ENCODE results near the gene CALR3.

Gene CALR3

GRCh38 chr19:16522559-16523377 lies 26.8 kb upstream of the CALR3 start:
- no peaks in the 10 kb centered on the region for H4K20me1 ChIP-seq (ENCODE audit: insufficient read depth, low read length, poor library complexity, severe bottlenecking)
- no peak for TF ChIP-seq CTCF (conservative IDR thresholded peaks at IDR 0.05; ENCODE audit: low read length)
- no peak for TF ChIP-seq EZH2phosphoT487 (IDR thresholded peaks at IDR 0.05; ENCODE audit: borderline replicate concordance)
- H3K9ac ChIP-seq (ENCODE audit: low read depth, low read length, poor library complexity, severe bottlenecking) = no peak overlapping the region
- no peak overlapping the region for H3K4me3 ChIP-seq (ENCODE audit: low read length, poor library complexity, severe bottlenecking)
- H3K27me3 ChIP-seq (ENCODE audit: insufficient read depth, low read length, poor library complexity, severe bottlenecking) = no peaks in the 10 kb centered on the region
- H3K9me3 ChIP-seq (ENCODE audit: insufficient read depth, low read depth, low read length) = no peaks in the 10 kb centered on the region
- no peaks in the 10 kb centered on the region for H3K4me1 ChIP-seq (ENCODE audit: insufficient read depth, low read length, poor library complexity, severe bottlenecking)
- no peaks in the 10 kb centered on the region for H3K79me2 ChIP-seq (ENCODE audit: insufficient read depth, low read length)
- H2AFZ ChIP-seq (ENCODE audit: low read length) = no peak overlapping the region
- H3K36me3 ChIP-seq (ENCODE audit: insufficient read depth, low read length) = peaks cover 94% of the 10 kb centered on the region; the same call in 1 of the 2 replicates
- no peaks in the 10 kb centered on the region for H3K9me2 ChIP-seq (replicated peaks; ENCODE audit: low read depth, low read length)
- H3F3A ChIP-seq (ENCODE audit: low read depth) = no peaks in the 10 kb centered on the region
- no peak overlapping the region for H3K4me2 ChIP-seq (ENCODE audit: low read depth, low read length, poor library complexity, severe bottlenecking)

GRCh38 chr19:16521715-16522289 lies 25.8 kb upstream of the CALR3 start:
- Histone ChIP-seq H2AFZ (ENCODE audit: low read length) (no peak overlapping the region), H3K9me3 (ENCODE audit: insufficient read depth, low read depth, low read length) (no peaks in the 10 kb centered on the region), H3K4me1 (ENCODE audit: insufficient read depth, low read length, poor library complexity, severe bottlenecking) (no peaks in the 10 kb centered on the region), H3K9ac (ENCODE audit: low read depth, low read length, poor library complexity, severe bottlenecking) (no peak overlapping the region), H3K4me3 (ENCODE audit: low read length, poor library complexity, severe bottlenecking) (no peak overlapping the region), H3K4me2 (ENCODE audit: low read depth, low read length, poor library complexity, severe bottlenecking) (no peak overlapping the region), H3K27me3 (ENCODE audit: insufficient read depth, low read length, poor library complexity, severe bottlenecking) (no peaks in the 10 kb centered on the region), H3K79me2 (ENCODE audit: insufficient read depth, low read length) (no peaks in the 10 kb centered on the region), H3F3A (ENCODE audit: low read depth) (no peaks in the 10 kb centered on the region), H3K9me2 (replicated peaks; ENCODE audit: low read depth, low read length) (no peaks in the 10 kb centered on the region), H3K36me3 (ENCODE audit: insufficient read depth, low read length) (peaks cover 93% of the 10 kb centered on the region; the same call in 1 of the 2 replicates), H4K20me1 (ENCODE audit: insufficient read depth, low read length, poor library complexity, severe bottlenecking) (no peaks in the 10 kb centered on the region)
- TF ChIP-seq EZH2phosphoT487 (IDR thresholded peaks at IDR 0.05; ENCODE audit: borderline replicate concordance) (no peak), CTCF (conservative IDR thresholded peaks at IDR 0.05; ENCODE audit: low read length) (no peak)

- H3K9me3 ChIP-seq (ENCODE audit: insufficient read depth, low read depth, low read length) = no peaks in the 10 kb centered on the region
- H4K20me1 ChIP-seq (ENCODE audit: insufficient read depth, low read length, poor library complexity, severe bottlenecking) = no peaks in the 10 kb centered on the region
- H3K27me3 ChIP-seq (ENCODE audit: insufficient read depth, low read length, poor library complexity, severe bottlenecking) = no peaks in the 10 kb centered on the region
- H3K4me2 ChIP-seq (ENCODE audit: low read depth, low read length, poor library complexity, severe bottlenecking) = no peak overlapping the region
- H2AFZ ChIP-seq (ENCODE audit: low read length) = no peak overlapping the region
- H3K9ac ChIP-seq (ENCODE audit: low read depth, low read length, poor library complexity, severe bottlenecking) = no peak overlapping the region
- TF ChIP-seq CTCF (conservative IDR thresholded peaks at IDR 0.05; ENCODE audit: low read length) (no peak), EZH2phosphoT487 (IDR thresholded peaks at IDR 0.05; ENCODE audit: borderline replicate concordance) (no peak)
- no peak overlapping the region for H3K4me3 ChIP-seq (ENCODE audit: low read length, poor library complexity, severe bottlenecking)
- no peaks in the 10 kb centered on the region for H3F3A ChIP-seq (ENCODE audit: low read depth)
- H3K79me2 ChIP-seq (ENCODE audit: insufficient read depth, low read length) = no peaks in the 10 kb centered on the region
- H3K4me1 ChIP-seq (ENCODE audit: insufficient read depth, low read length, poor library complexity, severe bottlenecking) = no peaks in the 10 kb centered on the region
- H3K36me3 ChIP-seq (ENCODE audit: insufficient read depth, low read length) = peaks cover 86% of the 10 kb centered on the region; the same call in 1 of the 2 replicates
- no peaks in the 10 kb centered on the region for H3K9me2 ChIP-seq (replicated peaks; ENCODE audit: low read depth, low read length)
These were observed 25.1 kb upstream of the CALR3 start for GRCh38 chr19:16520986-16521624.
